Urinary bladder (tissue), 4 donors: ENCODE measurements around the gene ELMOD3. TPM values are rescaled to one million over a fixed set of nuclear protein-coding genes. Genes with fewer than 3 reads are reported as not detected.
"Not testable (repeated sequence)": the region's sequence is repeated elsewhere in the genome, so short reads cannot be mapped to it uniquely, and the experiment has no call there.

Experiments used
- DNase-seq: peaks from one replicate; pipeline ENCODE4 v3.0.0-alpha.2; 2015; ENCODE audit errors: extremely low spot score
- H3K27ac ChIP-seq: one replicate; pipeline ENCODE4 v1.5.1; 2013; ENCODE audit warnings: low read depth, mild to moderate bottlenecking, moderate library complexity
- H3K36me3 ChIP-seq: one replicate; pipeline ENCODE4 v1.6.1; 2013; ENCODE audit warnings: mild to moderate bottlenecking, moderate library complexity; ENCODE audit not compliant: insufficient read depth
- H3K4me1 ChIP-seq: one replicate; pipeline ENCODE4 v1.6.1; 2013; ENCODE audit warnings: mild to moderate bottlenecking, moderate library complexity; ENCODE audit not compliant: insufficient read depth
- H3K4me3 ChIP-seq: one replicate; pipeline ENCODE4 v1.5.1; 2013; ENCODE audit warnings: low read depth, low read length
- WGBS: extraction: QIAGEN DNeasy Blood & Tissue Kit; methylation state at CpG from one replicate; pipeline ENCODE4 v1.1.7; 2013; 5-methylcytosine and 5-hydroxymethylcytosine counted together
- polyA plus RNA-seq: library from polyadenylated mRNA; stranded (reverse); fragments of 200-250 nt; gene quantifications from one replicate; pipeline ENCODE4 v1.2.3, GENCODE V29; 2013
- total RNA-seq: library from RNA; depleted of rRNA; stranded (reverse); fragments of >200 nt; gene quantifications from one replicate; pipeline ENCODE4 v1.2.3, GENCODE V29; 2014
- donor health status: healthy with polysubstance abuse.
- donor health status: healthy.

Gene ELMOD3
- total and polyA plus RNA-seq, 2 donors, result 19.4 to 21.0 TPM

DNA sequence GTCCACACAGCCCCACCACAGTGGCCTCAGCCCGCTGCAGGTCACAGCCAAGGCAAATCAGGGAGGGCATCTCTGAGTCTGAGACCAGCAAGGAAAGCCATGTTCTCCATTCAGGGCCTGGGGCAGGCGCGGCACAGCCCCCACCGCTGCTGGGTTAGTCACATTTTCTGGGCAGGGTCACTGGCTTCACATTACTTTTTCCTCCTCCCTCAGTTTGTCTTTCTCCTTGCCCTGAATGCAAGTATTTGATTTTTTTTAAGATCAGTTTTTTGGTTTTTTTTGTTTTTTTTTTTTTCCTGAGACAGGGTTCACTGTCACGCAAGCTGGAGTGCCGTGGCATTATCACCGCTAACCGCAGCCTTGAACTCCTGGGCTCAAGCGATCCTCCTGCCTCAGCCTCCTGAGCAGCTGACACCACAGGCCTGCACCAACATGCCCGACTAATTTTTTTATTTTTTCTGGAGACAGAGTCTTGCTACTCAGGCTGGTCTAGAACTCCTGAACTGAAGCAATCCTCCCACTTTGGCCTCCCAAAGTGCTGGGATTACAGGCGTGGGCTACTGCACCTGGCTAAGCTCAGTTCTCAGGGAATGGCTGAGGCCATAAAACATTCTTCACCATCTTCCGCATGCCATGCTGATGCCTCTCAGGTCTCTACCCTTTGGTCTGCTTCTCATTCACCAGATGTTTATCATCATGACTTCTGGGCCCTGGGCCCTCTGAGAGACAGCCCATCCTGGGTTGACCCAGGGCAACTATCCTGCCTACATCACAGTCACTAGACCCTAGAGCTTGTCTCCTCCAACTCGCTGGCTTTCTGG, 56.2 kb downstream of the ELMOD3 start:
- Histone ChIP-seq H3K36me3 (no peaks in the 10 kb centered on the region), H3K4me3 (no peak overlapping the region), H3K4me1 (no peaks in the 10 kb centered on the region), H3K27ac (peak overlapping the region; percentile 69)
- no peak for DNase-seq
- WGBS, result 75% methylated on average over 13 of the region's 13 CpGs

DNA sequence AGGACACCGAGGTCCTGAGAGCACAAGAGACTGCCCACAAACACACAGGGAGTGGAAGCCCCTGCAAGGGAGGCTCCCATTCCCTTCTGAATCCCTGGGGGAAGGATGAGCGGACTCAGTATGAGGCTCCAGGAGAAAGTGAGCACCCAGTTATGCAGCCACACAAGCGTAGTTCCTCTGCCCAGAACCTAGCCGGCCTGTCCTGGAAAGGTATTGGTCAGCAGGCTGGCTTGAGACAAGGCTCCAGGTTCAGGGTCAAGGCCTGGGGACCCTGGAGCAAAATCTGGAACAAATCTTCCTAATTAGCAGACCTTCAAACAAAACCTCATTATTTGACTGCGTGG, 56.8 kb downstream of the ELMOD3 start:
- no peak for DNase-seq
- Histone ChIP-seq H3K4me1 (no peaks in the 10 kb centered on the region), H3K36me3 (no peaks in the 10 kb centered on the region), H3K4me3 (no peak overlapping the region), H3K27ac (no peak overlapping the region)
- WGBS, result 92% methylated on average over 5 of the region's 5 CpGs

- peak overlapping the region; percentile 51 for H3K4me3 ChIP-seq
- peak overlapping the region; percentile 75 for H3K27ac ChIP-seq
- H3K4me1 ChIP-seq, result peaks cover 3% of the 10 kb centered on the region
- WGBS, result 5% methylated on average over 44 of the region's 44 CpGs
- H3K36me3 ChIP-seq, result no peaks in the 10 kb centered on the region
- no peak for DNase-seq
Measured at GRCh38 chr2:85413592-85414420, 59.2 kb downstream of the ELMOD3 start.

DNA sequence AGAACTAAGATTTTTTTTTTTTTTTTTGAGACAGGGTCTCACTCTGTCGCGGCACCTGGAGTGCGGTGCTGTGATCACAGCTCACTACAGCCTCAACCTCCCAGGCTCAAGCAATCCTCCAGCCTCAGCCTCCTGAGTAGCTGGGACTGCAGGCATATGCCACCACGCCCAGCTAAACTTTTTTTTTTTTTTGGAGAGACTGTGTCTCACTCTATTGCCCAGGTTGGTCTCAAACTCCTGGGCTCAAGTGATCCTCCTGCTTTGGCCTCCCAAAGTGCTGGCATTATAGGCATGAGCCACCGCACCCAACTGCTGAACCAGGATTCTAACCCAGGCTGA, 59.8 kb downstream of the ELMOD3 start:
- H3K27ac ChIP-seq, H3K4me3 ChIP-seq: not testable (repeated sequence)
- WGBS, result 77% methylated on average over 5 of the region's 5 CpGs

DNA sequence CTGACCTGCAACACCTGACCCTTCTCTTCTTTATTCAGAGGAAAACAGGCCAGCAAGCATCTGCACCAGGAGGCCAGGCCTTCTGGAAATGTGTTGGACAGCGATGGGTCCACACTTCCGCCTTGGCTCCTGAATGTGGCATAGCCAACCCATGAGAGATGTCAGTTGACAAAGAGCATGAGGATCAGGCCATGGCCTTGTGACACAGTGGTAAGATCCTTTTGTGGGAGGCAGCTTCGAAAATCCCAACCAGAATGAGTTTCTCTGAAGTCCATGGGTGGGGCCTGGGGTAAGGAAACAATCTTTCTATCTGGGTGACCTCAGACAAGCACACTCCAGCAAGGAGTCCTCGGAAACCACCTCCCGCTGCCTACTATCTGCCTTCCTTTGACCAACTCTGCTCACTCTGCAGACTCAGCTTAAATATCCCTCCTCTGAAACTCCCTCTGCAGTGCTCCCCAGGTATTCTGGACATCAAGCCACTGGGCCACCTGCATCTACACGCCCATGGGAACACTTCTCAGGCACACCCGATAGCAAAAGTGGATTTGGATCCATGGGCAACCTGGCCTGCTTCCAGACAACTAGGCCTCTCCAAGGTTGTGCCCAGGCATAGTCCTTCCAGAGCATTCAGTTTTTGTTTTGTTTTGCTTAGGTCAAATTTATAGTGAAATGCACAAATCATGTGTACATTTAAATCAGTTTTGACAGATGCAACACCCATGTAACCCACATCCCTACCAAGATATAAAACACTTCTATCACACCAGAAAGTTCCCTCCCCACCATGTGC, 60.4 kb downstream of the ELMOD3 start:
- H3K4me3 ChIP-seq, result no peak overlapping the region
- no peak overlapping the region for H3K27ac ChIP-seq
- H3K4me1 ChIP-seq, result peaks cover 3% of the 10 kb centered on the region
- DNase-seq, result no peak
- 87% methylated on average over 7 of the region's 7 CpGs for WGBS
- no peaks in the 10 kb centered on the region for H3K36me3 ChIP-seq

More for the DNA sequence above, 59.8 kb downstream of the ELMOD3 start:
- H3K36me3 ChIP-seq, H3K4me1 ChIP-seq, DNase-seq: not testable (repeated sequence)

DNA sequence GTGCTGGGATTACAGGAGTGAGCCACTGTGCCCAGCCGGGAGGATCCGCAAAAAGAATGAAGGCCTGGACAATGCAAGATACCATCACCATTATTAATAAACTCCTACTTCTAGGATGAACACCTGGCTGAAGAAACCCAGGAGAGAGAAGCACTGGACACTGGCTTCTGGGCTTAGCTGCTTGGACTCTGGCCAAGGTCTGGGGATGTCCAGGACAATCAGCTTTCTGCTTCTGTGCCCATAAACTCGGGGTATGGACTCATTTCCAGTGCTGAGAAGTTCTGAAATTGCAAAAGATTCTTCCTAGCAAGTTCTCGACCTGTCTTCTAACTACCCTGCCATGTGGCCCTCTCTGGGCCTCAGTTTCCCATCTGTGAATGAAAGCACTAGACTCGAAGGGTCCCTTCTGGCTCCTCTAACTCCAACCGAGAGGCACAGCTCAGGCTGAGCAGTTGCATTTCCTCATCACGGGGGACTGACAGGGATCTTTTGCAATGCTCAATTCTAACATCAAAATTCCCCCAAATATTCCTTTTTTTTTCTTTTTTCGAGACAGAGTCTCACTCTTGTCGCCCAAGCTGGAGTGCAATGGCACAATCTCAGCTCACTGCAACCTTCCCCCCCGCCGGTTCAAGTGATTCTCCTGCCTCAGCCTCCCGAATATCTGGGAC, 61.5 kb downstream of the ELMOD3 start:
- no peak overlapping the region for H3K27ac ChIP-seq
- peaks cover 3% of the 10 kb centered on the region for H3K4me1 ChIP-seq
- WGBS, result 88% methylated on average over 12 of the region's 12 CpGs

DNA sequence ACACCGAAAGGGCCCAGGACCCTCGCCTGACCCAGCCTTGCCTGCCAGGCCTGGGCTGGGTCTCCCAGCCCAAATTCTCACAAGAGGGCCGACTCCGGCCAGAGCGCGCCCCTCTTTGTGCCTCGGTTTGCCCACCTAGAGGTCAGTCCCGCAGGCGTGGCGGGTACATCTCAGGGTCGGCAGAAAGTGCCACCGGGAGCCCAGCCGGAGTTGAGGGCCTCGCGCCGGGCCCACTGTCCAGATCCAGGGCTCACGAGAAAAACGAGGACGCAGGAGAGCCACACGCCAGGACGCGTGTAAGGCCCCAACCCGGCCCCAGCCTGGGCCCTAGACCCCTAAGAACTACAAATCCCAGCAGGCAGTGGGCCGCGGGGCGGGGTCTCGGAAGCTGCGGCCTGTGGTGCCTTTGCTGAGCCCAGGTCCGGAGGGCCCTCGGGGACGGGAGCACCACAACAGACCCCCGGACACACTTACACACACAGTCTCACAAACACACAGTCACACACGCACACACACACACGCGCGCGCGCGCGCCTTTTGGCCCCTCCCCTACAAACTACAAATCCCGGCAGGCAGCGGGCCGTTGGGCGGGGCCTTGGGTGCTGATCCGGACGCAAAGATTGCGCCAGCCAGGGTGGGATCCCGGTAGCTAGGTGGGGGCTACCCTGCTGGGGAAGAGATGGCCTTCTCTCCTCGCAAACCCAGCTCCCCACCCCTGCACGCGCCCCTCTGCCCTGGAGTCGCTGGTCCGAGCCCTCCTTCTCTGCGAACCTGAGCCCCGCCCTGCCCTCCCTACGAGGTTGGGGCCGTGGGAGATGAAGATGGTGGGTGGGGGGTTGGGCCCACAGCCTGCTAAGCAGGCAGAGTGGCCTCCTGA, 63.8 kb downstream of the ELMOD3 start, which contains the start of gene SH2D6:
SH2D6 (plus strand) TSS at position 583 of the 877 bp plus-strand sequence. CDS start 10,752 bp downstream, outside the sequence.
- Histone ChIP-seq H3K4me3 (peak within 1 kb of the TSS; percentile 55), H3K36me3 (no peaks in the 10 kb centered on the region), H3K4me1 (peaks cover 3% of the 10 kb centered on the region), H3K27ac (peak within 1 kb of the TSS; percentile 81)
- no peak for DNase-seq
- 17% methylated on average over 57 of the region's 57 CpGs for WGBS

More for the DNA sequence above, 61.5 kb downstream of the ELMOD3 start:
- no peaks in the 10 kb centered on the region for H3K36me3 ChIP-seq
- DNase-seq, result no peak
- H3K4me3 ChIP-seq, result no peak overlapping the region

DNA sequence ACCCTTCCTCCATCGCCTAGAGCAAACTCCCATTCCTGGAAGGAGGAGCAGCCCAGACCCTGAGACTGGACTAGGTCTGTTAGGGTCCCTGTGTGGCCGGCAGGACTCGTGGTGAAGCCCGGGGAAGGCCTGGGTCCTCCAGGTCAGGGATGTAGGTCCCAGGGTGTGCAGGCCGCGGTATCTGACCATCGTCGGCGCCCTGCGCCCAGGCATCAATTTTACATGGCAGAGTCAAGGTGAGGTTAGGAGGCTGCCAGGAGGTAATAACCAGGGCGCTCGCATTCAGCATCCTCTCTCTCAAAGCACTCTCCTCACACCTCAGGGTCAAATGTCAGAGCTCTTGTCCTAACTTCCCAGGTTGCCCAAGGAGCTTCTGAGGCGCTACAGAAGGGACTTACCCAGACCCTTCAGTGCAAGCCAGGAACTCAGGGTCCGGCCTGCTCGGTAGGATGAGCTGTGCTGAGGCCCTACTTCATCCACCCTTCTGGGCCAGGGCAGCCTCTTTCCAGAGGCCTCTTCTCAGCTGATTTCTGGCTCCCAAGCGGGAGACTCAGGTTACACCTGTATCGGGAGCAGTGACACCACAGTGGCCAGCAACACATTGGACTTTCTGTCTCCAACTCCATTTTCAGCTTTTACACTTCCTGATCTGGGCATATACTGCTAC, 64.6 kb downstream of the ELMOD3 start:
- no peak for DNase-seq
- WGBS, result 56% methylated on average over 17 of the region's 17 CpGs

GRCh38 chr2:85420536-85421259, 66.1 kb downstream of the ELMOD3 start:
- no peak for DNase-seq
- WGBS, result 18% methylated on average over 22 of the region's 22 CpGs
- Histone ChIP-seq H3K4me1 (peaks cover 3% of the 10 kb centered on the region), H3K27ac (peak overlapping the region; percentile 85), H3K4me3 (no peak overlapping the region), H3K36me3 (no peaks in the 10 kb centered on the region)

More for the DNA sequence above, 64.6 kb downstream of the ELMOD3 start:
- Histone ChIP-seq H3K27ac (peak overlapping the region; percentile 81), H3K4me1 (peaks cover 3% of the 10 kb centered on the region), H3K4me3 (peak overlapping the region; percentile 55), H3K36me3 (no peaks in the 10 kb centered on the region)

DNA sequence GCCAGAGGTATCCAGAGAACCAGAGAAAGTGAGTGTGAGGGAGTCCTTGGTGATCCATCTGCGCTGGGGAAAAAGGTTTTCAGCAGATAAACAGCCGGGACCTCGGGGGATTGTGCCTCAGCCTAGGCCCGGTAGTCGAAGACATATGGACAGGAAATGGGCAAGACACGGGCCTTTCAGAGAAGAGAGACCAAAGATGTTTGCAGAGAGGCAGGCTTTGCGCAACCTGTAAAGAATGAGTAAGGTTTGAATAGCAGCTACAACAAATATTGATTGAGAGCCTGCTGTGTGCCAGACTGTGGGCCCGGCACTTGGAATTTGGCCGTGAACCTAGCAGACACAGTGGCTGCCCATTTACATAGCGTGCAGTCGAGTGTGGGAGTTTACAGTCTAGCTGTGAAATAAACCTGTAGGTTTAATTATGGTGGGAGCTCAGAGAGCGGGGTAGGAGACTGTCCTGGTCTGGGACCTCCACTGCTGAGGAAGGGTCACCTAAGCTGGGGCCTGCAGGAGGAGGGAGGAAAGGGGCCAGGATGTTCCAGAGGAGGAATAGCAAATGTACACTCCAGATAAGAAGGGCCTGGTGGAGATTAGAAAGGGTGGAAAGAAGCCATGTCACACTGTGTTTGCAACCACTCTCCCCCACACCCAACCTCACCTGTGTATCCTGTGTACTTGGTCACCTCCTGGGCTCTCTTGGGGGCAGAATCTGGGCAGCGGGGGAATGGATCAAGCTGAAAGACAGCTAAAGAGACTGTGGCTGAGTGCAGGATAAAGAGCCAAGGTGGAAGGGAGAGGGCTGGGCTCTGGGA, 66.9 kb downstream of the ELMOD3 start:
- no peaks in the 10 kb centered on the region for H3K36me3 ChIP-seq
- peak overlapping the region; percentile 85 for H3K27ac ChIP-seq
- H3K4me3 ChIP-seq, result no peak overlapping the region
- peaks cover 3% of the 10 kb centered on the region for H3K4me1 ChIP-seq
- DNase-seq, result no peak
- 71% methylated on average over 13 of the region's 13 CpGs for WGBS

- Histone ChIP-seq H3K36me3 (no peaks in the 10 kb centered on the region), H3K4me3 (no peak overlapping the region), H3K27ac (no peak overlapping the region), H3K4me1 (peaks cover 3% of the 10 kb centered on the region)
- 90% methylated on average over 2 of the region's 2 CpGs for WGBS
- no peak for DNase-seq
Measured at GRCh38 chr2:85422072-85422457, 67.5 kb downstream of the ELMOD3 start.
